Measurements from ENCODE around the gene HLA-DOB.

DNA sequence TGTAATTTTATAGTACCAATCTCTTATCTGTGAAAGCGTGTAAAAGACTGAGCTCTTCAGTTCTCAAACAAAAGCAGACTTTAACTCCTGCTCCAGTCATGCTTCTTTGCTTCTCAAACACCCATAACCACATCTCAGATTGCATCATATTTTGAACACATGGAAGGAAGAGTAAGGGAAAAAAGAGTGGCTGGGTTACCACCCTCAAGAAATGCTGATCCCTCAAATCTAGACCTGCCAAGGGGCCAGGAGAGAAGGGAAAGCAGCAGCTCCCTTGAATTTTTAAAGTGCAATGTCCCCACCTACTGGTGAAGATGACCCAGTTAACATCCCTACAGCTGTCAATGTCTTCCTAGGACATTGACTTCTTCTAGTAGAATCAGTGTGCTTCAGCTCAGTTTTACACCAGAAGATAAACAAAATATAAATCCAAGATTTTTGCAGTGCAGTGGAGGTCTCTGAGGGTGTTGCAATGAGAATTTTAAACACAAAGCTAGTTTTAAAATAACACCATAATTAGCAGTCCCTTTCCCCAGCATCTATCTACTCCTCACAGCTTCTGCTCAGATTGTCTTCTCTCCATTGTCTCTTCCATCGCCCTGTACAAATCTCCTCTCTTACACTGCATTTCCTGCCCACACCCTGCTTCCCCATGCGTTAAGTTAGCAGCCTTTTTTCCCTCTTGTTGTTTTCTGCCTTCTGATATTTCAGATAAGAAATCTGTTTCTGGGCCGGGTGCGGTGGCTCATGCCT, 30.8 kb downstream of the HLA-DOB start:
- TF ChIP-seq EP300 (IDR thresholded peaks at IDR 0.05; ENCODE audit: borderline replicate concordance), result no peak
- TF ChIP-seq EGR1 (IDR thresholded peaks at IDR 0.05), result no peak
- TF ChIP-seq CREB1 (IDR thresholded peaks at IDR 0.05; ENCODE audit: low read depth), result no peak
- peak; percentile 44 for TF ChIP-seq RAD21 (IDR thresholded peaks at IDR 0.05; ENCODE audit: low read depth)
- TF ChIP-seq TEAD4 (IDR thresholded peaks at IDR 0.05), result no peak
- TF ChIP-seq ZBTB7A (IDR thresholded peaks at IDR 0.05; ENCODE audit: low read depth), result no peak
- no peak for TF ChIP-seq YY1 (IDR thresholded peaks at IDR 0.05; ENCODE audit: low read depth)
- TF ChIP-seq, protein P1, sequence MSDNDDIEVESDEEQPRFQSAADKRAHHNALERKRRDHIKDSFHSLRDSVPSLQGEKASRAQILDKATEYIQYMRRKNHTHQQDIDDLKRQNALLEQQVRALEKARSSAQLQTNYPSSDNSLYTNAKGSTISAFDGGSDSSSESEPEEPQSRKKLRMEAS (IDR thresholded peaks at IDR 0.05), result no peak
- TF ChIP-seq, protein P2, sequence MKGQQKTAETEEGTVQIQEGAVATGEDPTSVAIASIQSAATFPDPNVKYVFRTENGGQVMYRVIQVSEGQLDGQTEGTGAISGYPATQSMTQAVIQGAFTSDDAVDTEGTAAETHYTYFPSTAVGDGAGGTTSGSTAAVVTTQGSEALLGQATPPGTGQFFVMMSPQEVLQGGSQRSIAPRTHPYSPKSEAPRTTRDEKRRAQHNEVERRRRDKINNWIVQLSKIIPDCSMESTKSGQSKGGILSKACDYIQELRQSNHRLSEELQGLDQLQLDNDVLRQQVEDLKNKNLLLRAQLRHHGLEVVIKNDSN (IDR thresholded peaks at IDR 0.05), result no peak
- no peak for TF ChIP-seq TAF1 (IDR thresholded peaks at IDR 0.05; ENCODE audit: low read depth)
- TF ChIP-seq NFIC (IDR thresholded peaks at IDR 0.05), result no peak
- TF ChIP-seq CEBPB (IDR thresholded peaks at IDR 0.05), result no peak
